IPS-15b (cell line): ENCODE results near the gene FTL.

Experiments
- H3K27me3 ChIP-seq: one replicate; pipeline ENCODE4 v1.6.1; 2013; ENCODE audit warnings: low read length; ENCODE audit not compliant: control insufficient read depth, insufficient read depth
- H3K36me3 ChIP-seq: one replicate; pipeline ENCODE4 v1.6.1; 2013; ENCODE audit warnings: low read length; ENCODE audit not compliant: control insufficient read depth, insufficient read depth
- H3K4me1 ChIP-seq: one replicate; pipeline ENCODE4 v1.6.1; 2013; ENCODE audit warnings: mild to moderate bottlenecking, low read length; ENCODE audit not compliant: control insufficient read depth, insufficient read depth
- H3K4me3 ChIP-seq: one replicate; pipeline ENCODE4 v1.5.1; 2013; ENCODE audit warnings: low read depth, low read length
- H3K9ac ChIP-seq: one replicate; pipeline ENCODE4 v1.6.1; 2013; ENCODE audit warnings: low read depth, mild to moderate bottlenecking, low read length
- H3K9me3 ChIP-seq: one replicate; pipeline ENCODE4 v1.6.1; 2013; ENCODE audit warnings: mild to moderate bottlenecking, low read length; ENCODE audit not compliant: control insufficient read depth, insufficient read depth

The FTL gene

DNA sequence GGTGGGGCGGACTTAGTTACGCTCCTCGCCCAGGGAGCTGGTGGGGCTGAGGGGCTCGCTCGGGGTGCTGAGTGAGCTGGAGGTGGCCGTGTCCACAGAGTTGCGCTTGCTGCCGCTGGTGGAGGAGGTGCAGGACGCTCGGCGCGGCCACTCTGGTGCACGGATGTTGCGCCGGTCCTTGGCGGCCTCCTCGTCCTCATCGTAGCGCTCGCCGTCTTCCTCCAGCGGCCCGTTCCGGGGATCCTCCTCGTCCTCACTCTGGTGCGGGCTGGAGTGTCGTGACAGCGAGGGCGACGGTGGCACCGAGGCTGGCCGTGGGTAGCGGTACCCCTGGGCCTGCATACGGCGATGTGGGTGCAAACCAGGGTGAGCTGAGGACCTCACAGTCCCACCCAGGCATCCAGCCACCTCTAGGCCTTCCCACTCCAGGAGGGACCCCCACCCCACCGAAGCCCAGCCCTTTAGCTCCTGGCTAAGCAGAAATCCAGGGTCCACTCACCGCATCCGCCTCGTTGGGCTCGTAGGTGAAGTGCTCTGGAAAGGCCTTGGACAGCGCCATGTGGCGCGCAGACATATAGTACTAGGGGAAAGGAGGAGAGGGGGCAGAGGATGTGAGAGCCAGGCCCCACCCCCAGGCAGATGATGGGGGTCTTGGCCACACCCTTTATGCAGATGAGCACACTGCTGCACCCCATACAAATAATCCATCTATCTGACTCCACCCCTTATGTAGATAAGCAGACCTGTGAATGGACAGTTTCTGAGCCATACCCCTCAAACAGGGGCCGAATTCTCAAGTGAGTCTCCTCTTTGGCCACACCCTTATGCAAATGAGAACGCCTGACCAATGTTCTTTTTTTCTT, 4.4 kb downstream of the FTL start:
- Histone ChIP-seq H3K4me1 (peaks cover 8% of the 10 kb centered on the region), H3K27me3 (no peaks in the 10 kb centered on the region), H3K4me3 (no peak overlapping the region), H3K9me3 (no peaks in the 10 kb centered on the region), H3K9ac (no peak overlapping the region), H3K36me3 (peaks cover 16% of the 10 kb centered on the region)

DNA sequence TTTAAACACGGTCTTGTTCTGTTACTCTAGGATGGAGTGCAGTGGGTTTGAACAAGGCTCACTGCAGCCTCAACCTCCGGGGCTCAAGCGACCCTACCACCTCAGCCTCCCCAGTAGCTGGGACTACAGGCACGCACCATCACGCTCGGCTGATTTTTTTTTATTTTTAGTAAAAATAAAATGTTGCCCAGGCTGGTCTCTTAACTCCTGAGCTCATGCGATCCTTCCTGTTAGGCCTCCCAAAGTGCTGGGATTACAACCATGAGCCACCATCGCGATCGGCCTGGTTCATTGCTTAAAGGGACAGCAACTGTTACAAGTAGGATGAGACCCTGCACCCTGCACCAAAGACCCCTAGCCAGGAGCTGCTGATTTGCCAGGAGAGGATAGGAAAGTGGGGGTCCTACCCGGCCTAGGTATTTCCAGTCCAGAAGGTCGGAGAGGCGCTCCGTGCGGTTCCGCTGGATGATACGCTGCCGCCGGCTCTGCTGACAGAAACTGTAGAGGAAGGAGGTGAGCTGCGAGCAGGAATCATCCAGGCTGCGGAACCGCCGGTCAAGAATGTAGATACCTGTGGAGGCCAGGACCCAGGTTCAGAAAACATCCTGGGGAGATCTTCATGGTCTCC, 5.1 kb downstream of the FTL start:
- peaks cover 18% of the 10 kb centered on the region for H3K36me3 ChIP-seq
- no peaks in the 10 kb centered on the region for H3K27me3 ChIP-seq
- H3K4me1 ChIP-seq = peaks cover 6% of the 10 kb centered on the region
- H3K9me3 ChIP-seq = no peaks in the 10 kb centered on the region
- no peak overlapping the region for H3K4me3 ChIP-seq
- H3K9ac ChIP-seq = no peak overlapping the region

DNA sequence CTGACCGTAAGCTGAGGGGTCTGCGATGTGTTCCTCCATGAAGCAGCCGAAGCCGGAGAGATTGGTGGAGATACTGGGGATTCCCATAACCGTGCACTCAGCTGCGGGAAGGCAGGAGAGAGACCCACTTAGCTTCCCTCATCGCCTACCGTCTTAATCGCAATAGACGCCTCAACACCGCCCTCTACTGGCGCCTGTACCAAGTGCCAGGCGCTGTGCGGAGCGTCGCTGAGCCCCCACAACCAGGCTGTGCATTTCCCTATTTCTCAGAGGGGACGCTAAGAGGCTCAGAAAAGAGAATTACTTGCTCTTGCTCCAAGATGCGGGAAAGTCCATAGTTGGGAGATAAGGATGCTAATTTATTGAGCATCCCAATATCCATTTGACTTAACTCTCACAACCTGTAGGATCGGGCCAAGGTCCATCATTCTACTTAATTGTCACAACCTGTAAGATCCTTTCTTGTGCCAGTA, 5.8 kb downstream of the FTL start:
- Histone ChIP-seq H3K9ac (no peak overlapping the region), H3K27me3 (no peaks in the 10 kb centered on the region), H3K4me1 (peaks cover 6% of the 10 kb centered on the region), H3K36me3 (peaks cover 17% of the 10 kb centered on the region), H3K9me3 (no peaks in the 10 kb centered on the region), H3K4me3 (no peak overlapping the region)

DNA sequence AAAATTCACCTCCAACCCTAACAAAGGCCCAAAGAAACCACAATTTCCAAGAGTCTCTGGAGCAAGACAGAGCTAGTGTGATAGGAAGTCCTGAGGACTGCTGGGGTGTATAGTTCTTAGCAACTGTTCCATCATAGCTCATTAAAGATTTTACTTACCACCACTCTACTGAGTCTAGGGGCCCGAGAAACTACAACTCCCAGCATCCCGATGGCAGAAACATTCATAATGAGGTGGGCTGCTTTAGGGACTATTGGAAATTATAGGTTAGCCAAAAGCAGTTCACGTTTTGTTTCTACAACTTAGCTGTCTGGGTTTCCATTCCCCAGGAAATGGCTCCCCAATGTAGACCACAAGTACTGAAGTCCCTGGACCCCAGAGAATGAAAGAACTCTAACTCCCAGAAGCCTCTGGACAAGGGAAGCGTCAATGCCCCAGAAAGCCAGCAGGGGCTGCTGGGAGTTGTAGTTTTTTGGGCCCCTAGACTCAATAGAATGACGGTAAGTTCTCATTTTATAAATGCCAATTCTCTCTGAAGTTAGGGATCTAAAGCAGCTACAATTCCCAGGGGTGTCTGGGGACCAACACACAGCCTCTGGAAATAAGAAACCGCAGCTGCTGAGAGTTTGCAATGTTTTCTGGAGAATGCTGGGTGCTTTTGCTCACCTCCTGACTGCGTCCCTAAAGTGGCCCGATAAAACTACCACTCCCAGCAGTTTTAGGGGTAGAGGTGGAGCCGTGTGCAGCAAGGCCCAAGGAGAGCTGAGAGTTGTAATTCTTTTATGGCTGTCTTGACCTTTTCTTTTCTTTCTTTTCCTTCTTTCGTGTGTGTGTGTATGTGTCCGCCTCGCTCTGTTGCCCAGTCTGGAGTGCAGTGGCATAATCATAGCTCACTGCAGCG, 11.1 kb downstream of the FTL start:
- no peak overlapping the region for H3K4me3 ChIP-seq

DNA sequence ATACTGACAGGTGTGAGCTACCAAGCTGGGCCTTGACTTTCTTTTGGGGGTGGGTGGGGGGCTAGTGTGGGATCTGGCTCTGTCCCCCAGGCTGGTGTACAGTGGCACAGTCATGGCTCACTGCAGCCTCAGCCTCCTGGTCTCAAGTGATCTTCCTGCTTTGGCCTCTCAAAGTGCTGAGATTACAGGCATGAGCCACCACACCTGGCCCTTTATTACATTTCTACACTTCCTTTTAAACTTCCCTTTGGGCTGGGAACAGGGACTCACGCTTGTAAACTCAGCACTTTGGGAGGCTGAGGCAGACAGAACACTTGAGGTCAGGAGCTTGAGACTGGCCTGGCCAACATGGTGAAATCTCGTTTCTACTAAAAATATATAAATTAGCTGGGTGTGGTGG, 12.0 kb downstream of the FTL start:
- Histone ChIP-seq H3K4me3 (no peak overlapping the region), H3K9ac (no peak overlapping the region), H3K36me3 (peaks cover 10% of the 10 kb centered on the region), H3K27me3 (no peaks in the 10 kb centered on the region), H3K4me1 (no peaks in the 10 kb centered on the region), H3K9me3 (no peaks in the 10 kb centered on the region)

More for the DNA sequence above, 11.1 kb downstream of the FTL start:
- Histone ChIP-seq H3K4me1 (peaks cover 1% of the 10 kb centered on the region), H3K9me3 (no peaks in the 10 kb centered on the region), H3K9ac (no peak overlapping the region), H3K36me3 (peaks cover 8% of the 10 kb centered on the region), H3K27me3 (no peaks in the 10 kb centered on the region)

DNA sequence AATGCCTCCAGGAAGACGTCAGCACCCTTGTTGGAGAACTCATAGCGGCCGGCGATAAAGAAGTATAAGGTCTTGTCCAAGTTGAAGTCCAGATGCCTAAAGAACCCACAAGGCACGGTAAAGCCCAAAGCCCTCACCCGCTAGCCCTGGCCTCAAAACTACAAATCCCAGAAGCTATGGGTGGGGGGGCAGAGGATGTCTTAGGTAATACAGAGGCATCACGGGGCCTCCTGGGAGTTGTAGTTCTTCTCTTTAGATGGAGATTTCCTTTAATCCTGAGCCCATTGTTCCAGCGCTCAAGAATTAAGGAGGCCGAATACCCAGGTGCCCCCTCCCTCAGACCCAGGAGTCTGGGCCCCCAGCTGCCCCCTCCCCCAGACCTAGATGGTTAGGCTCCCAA, 17.2 kb downstream of the FTL start:
- Histone ChIP-seq H3K27me3 (no peaks in the 10 kb centered on the region), H3K9me3 (no peaks in the 10 kb centered on the region), H3K4me3 (no peak overlapping the region), H3K4me1 (no peaks in the 10 kb centered on the region), H3K36me3 (peaks cover 25% of the 10 kb centered on the region), H3K9ac (no peak overlapping the region)

DNA sequence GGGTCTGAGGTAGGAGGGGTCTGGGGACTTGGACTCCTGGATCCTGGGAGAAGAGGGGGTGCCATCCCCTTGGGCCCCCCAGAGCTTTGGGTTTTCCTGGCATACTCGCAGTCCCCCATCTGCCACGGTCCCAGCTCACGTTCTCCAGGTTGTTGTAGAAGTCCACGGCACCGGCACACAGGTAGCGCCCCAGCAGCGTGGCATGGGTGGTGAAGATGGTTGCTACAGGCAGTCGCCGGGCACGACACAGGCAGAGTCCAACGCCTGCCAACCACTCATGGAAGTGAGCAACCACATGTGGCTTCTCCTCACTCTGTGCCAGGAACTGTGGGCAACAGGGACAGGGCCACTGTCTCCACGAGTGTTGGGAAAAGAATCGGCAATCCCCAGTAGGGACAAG, 20.6 kb downstream of the FTL start:
- Histone ChIP-seq H3K4me1 (no peaks in the 10 kb centered on the region), H3K9me3 (no peaks in the 10 kb centered on the region), H3K4me3 (no peak overlapping the region), H3K27me3 (no peaks in the 10 kb centered on the region), H3K9ac (no peak overlapping the region), H3K36me3 (peaks cover 43% of the 10 kb centered on the region)

DNA sequence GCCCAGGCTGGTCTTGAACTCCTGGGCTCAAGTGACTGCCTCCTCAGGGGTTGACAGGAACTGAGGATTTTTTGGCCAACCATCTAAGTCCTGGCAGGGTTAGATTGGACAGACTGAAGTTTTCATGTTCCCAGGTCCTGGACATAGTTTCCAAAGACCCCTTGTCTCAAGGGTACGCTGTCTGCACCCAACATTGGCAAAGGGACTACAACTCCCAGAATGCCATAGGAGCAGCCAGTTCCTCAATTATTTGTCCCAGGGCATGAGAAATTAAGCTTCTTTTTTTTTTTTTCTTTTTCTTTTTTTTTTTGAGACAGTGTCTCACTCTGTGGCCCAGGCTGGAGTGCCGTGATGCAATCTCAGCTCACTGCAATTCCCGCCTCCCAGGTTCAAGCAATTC, 21.1 kb downstream of the FTL start:
- no peaks in the 10 kb centered on the region for H3K9me3 ChIP-seq
- no peak overlapping the region for H3K9ac ChIP-seq
- H3K4me1 ChIP-seq = no peaks in the 10 kb centered on the region
- H3K27me3 ChIP-seq = no peaks in the 10 kb centered on the region
- peaks cover 48% of the 10 kb centered on the region for H3K36me3 ChIP-seq
- no peak overlapping the region for H3K4me3 ChIP-seq

DNA sequence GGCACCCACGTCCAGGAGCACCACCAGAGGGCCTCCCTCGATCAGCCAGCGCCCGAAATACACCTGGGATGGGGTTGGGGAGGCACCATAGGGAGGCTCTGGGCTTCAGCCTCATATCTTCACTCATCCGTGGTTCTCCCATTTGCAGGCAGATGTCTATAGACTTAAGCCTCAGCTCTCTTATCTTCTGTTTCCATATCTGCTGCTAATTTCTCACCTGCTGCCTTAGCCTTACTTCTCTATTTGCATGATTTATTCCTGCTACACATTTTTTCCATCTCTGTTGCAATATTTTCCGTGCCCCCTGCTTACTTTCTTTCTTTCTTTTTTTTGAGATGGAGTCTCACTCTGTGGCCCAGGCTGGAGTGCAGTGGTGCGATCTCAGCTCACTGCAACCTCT, 22.2 kb downstream of the FTL start:
- H3K9me3 ChIP-seq = no peaks in the 10 kb centered on the region
- H3K9ac ChIP-seq = no peak overlapping the region
- no peaks in the 10 kb centered on the region for H3K27me3 ChIP-seq
- no peaks in the 10 kb centered on the region for H3K4me1 ChIP-seq
- peaks cover 45% of the 10 kb centered on the region for H3K36me3 ChIP-seq
- no peak overlapping the region for H3K4me3 ChIP-seq

DNA sequence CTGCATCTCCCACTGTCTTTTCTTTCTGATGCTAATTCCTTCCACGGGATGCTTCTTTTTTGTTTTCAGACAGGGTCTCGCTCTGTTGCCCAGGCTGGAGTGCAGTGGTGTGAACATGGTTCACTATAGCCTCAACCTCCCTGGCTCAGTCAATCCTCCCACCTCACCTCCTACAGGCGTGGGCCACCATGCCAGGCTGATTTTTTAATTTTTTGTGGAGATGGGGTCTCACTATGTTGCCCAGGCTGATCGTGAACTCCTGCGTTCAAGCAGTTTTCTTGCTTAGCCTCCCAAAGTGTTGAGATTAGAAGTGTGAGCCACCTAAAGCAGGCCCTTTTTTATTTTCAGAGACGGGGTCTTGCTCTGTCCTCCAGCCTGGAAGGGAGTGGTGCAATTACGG, 23.2 kb downstream of the FTL start:
- no peaks in the 10 kb centered on the region for H3K27me3 ChIP-seq
- no peaks in the 10 kb centered on the region for H3K4me1 ChIP-seq
- H3K9me3 ChIP-seq = no peaks in the 10 kb centered on the region
- H3K9ac ChIP-seq = no peak overlapping the region
- H3K4me3 ChIP-seq = no peak overlapping the region
- peaks cover 43% of the 10 kb centered on the region for H3K36me3 ChIP-seq

DNA sequence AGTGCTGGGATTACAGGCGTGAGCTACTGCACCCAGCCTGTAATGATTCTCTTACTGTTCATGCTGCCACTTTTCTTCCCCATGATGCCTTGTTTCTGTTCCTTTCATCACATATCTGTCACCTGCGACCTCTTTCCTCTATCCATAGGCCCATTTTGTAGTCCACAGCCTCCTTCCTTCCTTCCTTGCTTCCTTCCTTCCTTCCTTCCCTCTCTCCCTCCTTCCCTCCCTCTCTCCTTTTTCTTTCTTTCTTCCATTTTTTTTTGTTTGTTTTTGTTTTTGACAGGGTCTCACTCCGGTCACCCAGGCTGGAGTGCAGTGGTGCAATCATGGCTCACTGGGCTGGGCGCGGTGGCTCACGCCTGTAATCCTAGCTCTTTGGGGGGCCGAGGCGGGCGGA, 23.8 kb downstream of the FTL start:
- Histone ChIP-seq H3K9me3 (no peaks in the 10 kb centered on the region), H3K4me1 (no peaks in the 10 kb centered on the region), H3K36me3 (peaks cover 41% of the 10 kb centered on the region), H3K9ac (no peak overlapping the region), H3K27me3 (no peaks in the 10 kb centered on the region), H3K4me3 (no peak overlapping the region)
